A549 (cell line): ENCODE measurements around the gene KCTD15. TPM values are rescaled to one million over a fixed set of nuclear protein-coding genes. Genes with fewer than 3 reads are reported as not detected.

Experiments used
- ATAC-seq, 2 experiments: fragments of 200-7000 bp in 1 of 2; fragments of >200 bp in 1 of 2; cut with Nextera tagmentation in 1 of 2; cut with Tn5 transposase in 1 of 2; 3 replicates each; pipeline versions ENCODE4 v1.8.0 to v1.9.1; 2018 to 2020; ENCODE audit warnings: mild to moderate bottlenecking in 1 of 2, moderate library complexity in 1 of 2
- CTCF ChIA-PET: fragments of 300-600 bp; sonication (Branson Sonifier 250); formaldehyde crosslinking; extraction: SDS; loops from one replicate; lab custom pipeline; 2021; ENCODE audit warnings: antibody characterized with exemption, inconsistent platforms; lab: Yijun Ruan, JAX
- POLR2A ChIA-PET: fragments of 350-600 bp; formaldehyde crosslinking; extraction: SDS; loops from one replicate; lab custom pipeline; 2021; ENCODE audit warnings: antibody characterized with exemption, inconsistent platforms; lab: Yijun Ruan, JAX
- DNase-seq, 2 experiments: peaks; one replicate each; pipeline versions ENCODE4 v3.0.0 to v3.0.0-alpha.2; 2011 to 2016; ENCODE audit warnings: low read depth in 1 of 2, low spot score in 1 of 2
- FAIRE-seq: peaks from 2 replicates; lab custom pipeline; 2011; peaks lifted over from hg19 to GRCh38; lab: Jason Lieb, UNC
- H3K27ac ChIP-seq, 2 experiments: fragments of >200 bp; sonication (Bioruptor Twin); formaldehyde crosslinking; 3 replicates each; pipeline ENCODE4 v1.5.1; 2016 to 2017
- H3K4me1 ChIP-seq: fragments of >200 bp; sonication (Bioruptor Twin); formaldehyde crosslinking; 3 replicates; pipeline ENCODE4 v1.6.1; 2016
- H3K4me2 ChIP-seq: fragments of >200 bp; sonication (Bioruptor Twin); formaldehyde crosslinking; 3 replicates; pipeline ENCODE4 v1.6.1; 2016
- H3K4me3 ChIP-seq: fragments of >200 bp; sonication (Bioruptor Twin); formaldehyde crosslinking; 3 replicates; pipeline ENCODE4 v1.5.1; 2016
- H3K9me3 ChIP-seq: fragments of >200 bp; sonication (Bioruptor Twin); formaldehyde crosslinking; 3 replicates; pipeline ENCODE4 v1.6.1; 2016
- BHLHE40 ChIP-seq: IDR thresholded peaks from 2 replicates; pipeline ENCODE4 v1.6.1; 2012; ENCODE audit warnings: low read depth, low read length, inconsistent platforms
- CEBPB ChIP-seq, 2 experiments: fragments of >200 bp in 1 of 2; sonication (Bioruptor Twin) in 1 of 2; formaldehyde crosslinking in 1 of 2; IDR thresholded peaks; 2 replicates each; pipeline ENCODE4 v1.6.1; 2012 to 2016
- CHD2 ChIP-seq: fragments of 150-350 bp; IDR thresholded peaks from 2 replicates; pipeline ENCODE4 v1.6.1; 2014; ENCODE audit warnings: low read length; ENCODE audit not compliant: partially characterized antibody
- EP300 ChIP-seq, 2 experiments: fragments of >200 bp; sonication (Bioruptor Twin); formaldehyde crosslinking; IDR thresholded peaks; 2 replicates in 1 of 2; 3 replicates in 1 of 2; pipeline ENCODE4 v1.6.1; 2016 to 2017
- ESRRA ChIP-seq: fragments of 150-350 bp; IDR thresholded peaks from 2 replicates; pipeline ENCODE4 v1.6.1; 2014; ENCODE audit warnings: mild to moderate bottlenecking, low read length, borderline replicate concordance
- FOSB ChIP-seq: fragments of 250-450 bp; sonication (Bioruptor Pico); IDR thresholded peaks from 2 replicates; pipeline ENCODE4 v1.5.0; 2020; ENCODE audit warnings: mild to moderate bottlenecking, moderate library complexity
- GATA3 ChIP-seq: IDR thresholded peaks from 2 replicates; pipeline ENCODE4 v1.6.1; 2012; ENCODE audit warnings: borderline replicate concordance
- HDAC2 ChIP-seq: fragments of 200-600 bp; sonication (generic); IDR thresholded peaks from 2 replicates; pipeline ENCODE4 v1.6.1; 2016
- HOXA7 ChIP-seq: fragments of 250-450 bp; sonication (Bioruptor Pico); IDR thresholded peaks from 2 replicates; pipeline ENCODE4 v1.5.0; 2020; ENCODE audit warnings: mild to moderate bottlenecking, moderate library complexity
- JUN ChIP-seq, 2 experiments: fragments of >200 bp; sonication (Bioruptor Twin); formaldehyde crosslinking; IDR thresholded peaks; 2 replicates in 1 of 2; 3 replicates in 1 of 2; pipeline ENCODE4 v1.6.1; 2016 to 2017
- JUNB ChIP-seq: fragments of >200 bp; sonication (Bioruptor Twin); formaldehyde crosslinking; IDR thresholded peaks from 2 replicates; pipeline ENCODE4 v1.6.1; 2016
- MAZ ChIP-seq: fragments of 150-350 bp; IDR thresholded peaks from 2 replicates; pipeline ENCODE4 v1.6.1; 2014; ENCODE audit warnings: antibody characterized with exemption, low read depth, low read length, borderline replicate concordance
- NR3C1 ChIP-seq: fragments of >200 bp; sonication (Bioruptor Twin); formaldehyde crosslinking; IDR thresholded peaks from 3 replicates; pipeline ENCODE4 v1.6.1; 2017
- PHF8 ChIP-seq: fragments of 200-600 bp; sonication (generic); IDR thresholded peaks from 2 replicates; pipeline ENCODE4 v1.6.1; 2016; ENCODE audit warnings: low read depth, mild to moderate bottlenecking, antibody characterized with exemption, moderate library complexity, borderline replicate concordance
- RAD21 ChIP-seq, 2 experiments: fragments of >200 bp in 1 of 2; sonication (Bioruptor Twin) in 1 of 2; formaldehyde crosslinking in 1 of 2; IDR thresholded peaks in 1 of 2; conservative IDR thresholded peaks in 1 of 2; 2 replicates in 1 of 2; 3 replicates in 1 of 2; pipeline ENCODE4 v1.6.1; 2012 to 2018; ENCODE audit warnings: inconsistent platforms in 1 of 2
- RARB ChIP-seq: fragments of 250-450 bp; sonication (Bioruptor Pico); IDR thresholded peaks from 2 replicates; pipeline ENCODE4 v1.8.0; 2021; ENCODE audit warnings: mild to moderate bottlenecking, moderate library complexity
- RCOR1 ChIP-seq: fragments of 150-350 bp; IDR thresholded peaks from 2 replicates; pipeline ENCODE4 v1.6.1; 2014; ENCODE audit warnings: antibody characterized with exemption, low read length, low read depth
- SMC3 ChIP-seq: fragments of >200 bp; sonication (Bioruptor Twin); formaldehyde crosslinking; IDR thresholded peaks from 3 replicates; pipeline ENCODE4 v1.6.1; 2018; ENCODE audit warnings: inconsistent platforms
- SREBF2 ChIP-seq: fragments of 450-650 bp; IDR thresholded peaks from 2 replicates; pipeline ENCODE4 v1.6.1; 2014; ENCODE audit warnings: mild to moderate bottlenecking, moderate library complexity
- TFCP2L1 ChIP-seq: fragments of 250-450 bp; sonication (Bioruptor Pico); IDR thresholded peaks from 2 replicates; pipeline ENCODE4 v1.5.0; 2021; ENCODE audit warnings: mild to moderate bottlenecking
- ZC3H11A ChIP-seq: fragments of 450-650 bp; IDR thresholded peaks from 2 replicates; pipeline ENCODE4 v1.6.1; 2014; ENCODE audit warnings: antibody characterized with exemption, mild to moderate bottlenecking
- ZFP36 ChIP-seq: fragments of 450-650 bp; IDR thresholded peaks from 2 replicates; pipeline ENCODE4 v1.6.1; 2014; ENCODE audit warnings: borderline replicate concordance; ENCODE audit not compliant: partially characterized antibody
- ZSCAN20 ChIP-seq: fragments of 250-450 bp; sonication (Bioruptor Pico); IDR thresholded peaks from 2 replicates; pipeline ENCODE4 v1.8.0; 2022; ENCODE audit warnings: mild to moderate bottlenecking, moderate library complexity
- WGBS: methylation state at CpG from one replicate; pipeline ENCODE4 v1.1.6; 2017; ENCODE audit errors: missing lambda C conversion rate; 5-methylcytosine and 5-hydroxymethylcytosine counted together
- polyA plus RNA-seq, 4 experiments: library from polyadenylated mRNA; depleted of rRNA in 3 of 4; stranded (reverse); fragments of >200 nt; fragmentation: RNase III in 1 of 4; extraction: RNeasy Plus Mini Kit Qiagen cat#74134 plus additional on column Dnase treatment in 1 of 4; gene quantifications; 2 replicates in 3 of 4; 3 replicates in 1 of 4; pipeline ENCODE4 v1.2.3, GENCODE V29; 2011 to 2017
- TF ChIP-seq, protein P1 (sequence below): fragments of >200 bp; sonication (Bioruptor Twin); formaldehyde crosslinking; IDR thresholded peaks from 2 replicates; pipeline ENCODE4 v1.6.1; 2016
- TF ChIP-seq, protein P2 (sequence below): IDR thresholded peaks from 2 replicates; pipeline ENCODE4 v1.6.1; 2012
- TF ChIP-seq, protein P3 (sequence below): fragments of >200 bp; sonication (Bioruptor Twin); formaldehyde crosslinking; IDR thresholded peaks from 3 replicates; pipeline ENCODE4 v1.6.1; 2016
- TF ChIP-seq, protein P4 (sequence below): fragments of 150-350 bp; IDR thresholded peaks from 2 replicates; pipeline ENCODE4 v1.6.1; 2014; ENCODE audit warnings: low read depth, mild to moderate bottlenecking, low read length
- TF ChIP-seq, protein P5 (sequence below): fragments of >200 bp; sonication (Bioruptor Twin); formaldehyde crosslinking; IDR thresholded peaks from 3 replicates; pipeline ENCODE4 v1.5.1; 2016
- TF ChIP-seq, protein P6 (sequence below): fragments of 450-650 bp; IDR thresholded peaks from 2 replicates; pipeline ENCODE4 v1.6.1; 2014; ENCODE audit warnings: antibody characterized with exemption

Gene KCTD15
- polyA plus RNA-seq, 2 of the 4 experiments (the other 2 are of a cell fraction): 54.0 to 56.5 TPM

DNA sequence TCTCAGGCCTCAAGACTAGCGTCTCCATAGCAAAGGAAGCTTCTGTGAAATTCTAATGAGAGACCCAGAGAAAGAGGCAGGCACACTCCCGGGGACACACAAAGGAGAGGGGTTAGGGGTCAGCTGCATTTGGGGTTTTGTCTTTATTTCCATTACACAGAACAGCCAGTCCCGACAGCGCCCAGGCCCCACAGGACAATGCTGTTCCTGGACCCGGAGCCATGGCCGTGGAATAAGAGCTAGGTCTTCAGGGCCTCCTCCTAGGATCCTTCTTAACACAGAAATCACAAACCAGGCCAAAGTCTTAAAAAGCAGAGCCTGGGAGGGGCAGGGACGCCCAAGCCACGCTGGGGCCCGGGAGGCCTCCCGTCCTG lies 22.8 kb downstream of the KCTD15 start:
- POLR2A ChIA-PET: interaction anchor here (1.7 to 2.0 kb wide), 3 partner anchors 15 to 25 kb away, joined by 6 to 14 read pairs (median 6); partner anchors contain the start of gene KCTD15
- Histone ChIP-seq H3K4me3 (peak overlapping the region; percentile 35), H3K4me2 (peak overlapping the region; percentile 81), H3K4me1 (peaks cover 24% of the 10 kb centered on the region), H3K27ac (peak overlapping the region; percentile 67 to 84), H3K9me3 (no peaks in the 10 kb centered on the region)
- DNase-seq (no peak), ATAC-seq (peak in 1 of 2 experiments; percentile 8; a peak in 2 of 6 replicates), FAIRE-seq (no peak)
- CTCF ChIA-PET: interaction anchor here (0.7 to 5.3 kb wide), 14 partner anchors 18 to 389 kb away, joined by 3 to 44 read pairs (median 4); partner anchors contain the start of gene KCTD15
- TF ChIP-seq SMC3 (no peak), GATA3 (no peak), PHF8 (no peak), ZSCAN20 (CRISPR knock-in tag) (no peak), MAZ (no peak), BHLHE40 (no peak), JUNB (no peak), CEBPB (IDR thresholded peaks at IDR 0.05) (no peak), HOXA7 (no peak), SREBF2 (no peak), FOSB (CRISPR knock-in tag) (no peak), ZFP36 (no peak), NR3C1 (no peak), HDAC2 (no peak), EP300 (IDR thresholded peaks at IDR 0.05) (no peak), TFCP2L1 (CRISPR knock-in tag) (no peak)
- TF ChIP-seq, protein P1, sequence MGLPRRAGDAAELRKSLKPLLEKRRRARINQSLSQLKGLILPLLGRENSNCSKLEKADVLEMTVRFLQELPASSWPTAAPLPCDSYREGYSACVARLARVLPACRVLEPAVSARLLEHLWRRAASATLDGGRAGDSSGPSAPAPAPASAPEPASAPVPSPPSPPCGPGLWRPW: no peak
- TF ChIP-seq, protein P2, sequence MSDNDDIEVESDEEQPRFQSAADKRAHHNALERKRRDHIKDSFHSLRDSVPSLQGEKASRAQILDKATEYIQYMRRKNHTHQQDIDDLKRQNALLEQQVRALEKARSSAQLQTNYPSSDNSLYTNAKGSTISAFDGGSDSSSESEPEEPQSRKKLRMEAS: no peak
- TF ChIP-seq, protein P3, sequence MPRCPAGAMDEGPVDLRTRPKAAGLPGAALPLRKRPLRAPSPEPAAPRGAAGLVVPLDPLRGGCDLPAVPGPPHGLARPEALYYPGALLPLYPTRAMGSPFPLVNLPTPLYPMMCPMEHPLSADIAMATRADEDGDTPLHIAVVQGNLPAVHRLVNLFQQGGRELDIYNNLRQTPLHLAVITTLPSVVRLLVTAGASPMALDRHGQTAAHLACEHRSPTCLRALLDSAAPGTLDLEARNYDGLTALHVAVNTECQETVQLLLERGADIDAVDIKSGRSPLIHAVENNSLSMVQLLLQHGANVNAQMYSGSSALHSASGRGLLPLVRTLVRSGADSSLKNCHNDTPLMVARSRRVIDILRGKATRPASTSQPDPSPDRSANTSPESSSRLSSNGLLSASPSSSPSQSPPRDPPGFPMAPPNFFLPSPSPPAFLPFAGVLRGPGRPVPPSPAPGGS: no peak
- TF ChIP-seq, protein P4, sequence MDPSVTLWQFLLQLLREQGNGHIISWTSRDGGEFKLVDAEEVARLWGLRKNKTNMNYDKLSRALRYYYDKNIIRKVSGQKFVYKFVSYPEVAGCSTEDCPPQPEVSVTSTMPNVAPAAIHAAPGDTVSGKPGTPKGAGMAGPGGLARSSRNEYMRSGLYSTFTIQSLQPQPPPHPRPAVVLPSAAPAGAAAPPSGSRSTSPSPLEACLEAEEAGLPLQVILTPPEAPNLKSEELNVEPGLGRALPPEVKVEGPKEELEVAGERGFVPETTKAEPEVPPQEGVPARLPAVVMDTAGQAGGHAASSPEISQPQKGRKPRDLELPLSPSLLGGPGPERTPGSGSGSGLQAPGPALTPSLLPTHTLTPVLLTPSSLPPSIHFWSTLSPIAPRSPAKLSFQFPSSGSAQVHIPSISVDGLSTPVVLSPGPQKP: no peak
- 75% methylated on average over 10 of the region's 10 CpGs for WGBS

DNA sequence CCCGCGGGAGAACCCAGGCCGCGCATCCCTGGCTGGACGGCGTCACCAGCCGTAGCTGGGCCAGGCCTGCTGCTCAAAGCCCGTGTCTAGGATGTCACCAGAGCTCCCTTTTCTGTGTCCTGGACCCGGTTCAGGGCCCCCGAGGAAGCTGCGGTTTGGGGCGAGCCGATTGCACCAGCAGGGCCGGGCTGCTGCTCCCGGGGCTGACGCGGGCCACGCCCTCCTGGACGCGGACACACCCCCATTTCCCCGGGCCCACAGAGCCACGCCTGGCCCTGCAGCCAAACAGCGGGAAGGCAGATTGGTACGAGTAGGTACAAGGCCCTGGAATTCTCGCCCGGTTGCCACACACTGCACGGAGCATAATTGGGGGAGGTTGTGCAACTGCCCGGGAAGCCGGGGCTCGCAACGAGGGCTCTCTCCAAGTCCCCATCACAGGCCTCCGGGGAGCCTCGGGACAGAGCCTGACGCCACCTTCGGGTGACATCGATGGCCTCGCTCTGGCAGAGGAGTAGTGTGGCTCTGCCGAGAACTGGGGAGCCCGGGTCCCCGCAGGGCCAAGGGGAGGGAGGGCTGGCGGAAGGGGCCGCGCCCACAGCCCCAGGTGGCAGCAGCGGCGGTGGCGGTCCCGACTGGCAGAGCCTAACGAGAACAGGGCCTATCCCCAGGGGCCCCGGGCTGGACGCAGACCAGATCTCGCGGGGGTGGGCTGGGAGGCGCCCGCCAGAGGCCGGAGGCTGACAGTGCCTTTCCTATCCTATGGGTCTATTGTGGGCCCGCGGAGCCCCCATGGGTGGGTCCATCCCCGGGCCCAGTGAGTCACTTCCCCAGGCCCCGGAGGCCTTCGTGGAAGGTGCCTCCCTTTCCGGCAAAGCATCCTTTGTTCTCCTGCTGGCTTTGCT lies 23.5 kb downstream of the KCTD15 start:
- peaks cover 24% of the 10 kb centered on the region for H3K4me1 ChIP-seq
- H3K4me2 ChIP-seq: peak overlapping the region; percentile 81
- H3K27ac ChIP-seq: peak overlapping the region; percentile 67 to 84
- peak overlapping the region; percentile 35 for H3K4me3 ChIP-seq
- FAIRE-seq (no peak), ATAC-seq (peak; percentile 90 to 92), DNase-seq (peak; percentile 76 to 93)
- no peaks in the 10 kb centered on the region for H3K9me3 ChIP-seq
- WGBS: 40% methylated on average over 60 of the region's 61 CpGs
- ChIA-PET POLR2A (interaction anchor here (1.7 to 2.0 kb wide), 3 partner anchors 16 to 25 kb away, joined by 6 to 14 read pairs (median 6); partner anchors contain the start of gene KCTD15), CTCF (interaction anchor here (0.7 to 5.3 kb wide), 12 partner anchors 24 to 326 kb away, joined by 3 to 44 read pairs (median 4); partner anchors contain the start of gene KCTD15)
- no peak for TF ChIP-seq ZC3H11A
- TF ChIP-seq, protein P2: peak; percentile 75
- peak in 1 of 2 experiments; percentile 26; a peak in 1 of 5 replicates for TF ChIP-seq RAD21 (conservative IDR thresholded peaks at IDR 0.05 in 1 of 2, IDR thresholded peaks at IDR 0.05 in 1 of 2)
- TF ChIP-seq, protein P5, sequence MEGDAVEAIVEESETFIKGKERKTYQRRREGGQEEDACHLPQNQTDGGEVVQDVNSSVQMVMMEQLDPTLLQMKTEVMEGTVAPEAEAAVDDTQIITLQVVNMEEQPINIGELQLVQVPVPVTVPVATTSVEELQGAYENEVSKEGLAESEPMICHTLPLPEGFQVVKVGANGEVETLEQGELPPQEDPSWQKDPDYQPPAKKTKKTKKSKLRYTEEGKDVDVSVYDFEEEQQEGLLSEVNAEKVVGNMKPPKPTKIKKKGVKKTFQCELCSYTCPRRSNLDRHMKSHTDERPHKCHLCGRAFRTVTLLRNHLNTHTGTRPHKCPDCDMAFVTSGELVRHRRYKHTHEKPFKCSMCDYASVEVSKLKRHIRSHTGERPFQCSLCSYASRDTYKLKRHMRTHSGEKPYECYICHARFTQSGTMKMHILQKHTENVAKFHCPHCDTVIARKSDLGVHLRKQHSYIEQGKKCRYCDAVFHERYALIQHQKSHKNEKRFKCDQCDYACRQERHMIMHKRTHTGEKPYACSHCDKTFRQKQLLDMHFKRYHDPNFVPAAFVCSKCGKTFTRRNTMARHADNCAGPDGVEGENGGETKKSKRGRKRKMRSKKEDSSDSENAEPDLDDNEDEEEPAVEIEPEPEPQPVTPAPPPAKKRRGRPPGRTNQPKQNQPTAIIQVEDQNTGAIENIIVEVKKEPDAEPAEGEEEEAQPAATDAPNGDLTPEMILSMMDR: peak; percentile 13; the same call in 1 of the 3 replicates
- TF ChIP-seq RARB (CRISPR knock-in tag): no peak
- TF ChIP-seq JUN (IDR thresholded peaks at IDR 0.05): peak in 1 of 2 experiments; percentile 50; a peak in 3 of 5 replicates
- TF ChIP-seq, protein P3: no peak
- no peak for TF ChIP-seq RCOR1
- TF ChIP-seq JUNB: no peak
- no peak for TF ChIP-seq ESRRA
- TF ChIP-seq CEBPB (IDR thresholded peaks at IDR 0.05): peak; percentile 77 to 78; a peak in 3 of 4 replicates
- TF ChIP-seq CHD2: no peak
- TF ChIP-seq, protein P6, sequence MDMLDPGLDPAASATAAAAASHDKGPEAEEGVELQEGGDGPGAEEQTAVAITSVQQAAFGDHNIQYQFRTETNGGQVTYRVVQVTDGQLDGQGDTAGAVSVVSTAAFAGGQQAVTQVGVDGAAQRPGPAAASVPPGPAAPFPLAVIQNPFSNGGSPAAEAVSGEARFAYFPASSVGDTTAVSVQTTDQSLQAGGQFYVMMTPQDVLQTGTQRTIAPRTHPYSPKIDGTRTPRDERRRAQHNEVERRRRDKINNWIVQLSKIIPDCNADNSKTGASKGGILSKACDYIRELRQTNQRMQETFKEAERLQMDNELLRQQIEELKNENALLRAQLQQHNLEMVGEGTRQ: no peak
